ENCODE measurements around the gene ETV1. TPM values are rescaled to one million over a fixed set of nuclear protein-coding genes. Genes with fewer than 3 reads are reported as not detected.

Gene ETV1
- total RNA-seq, 4 donors from 2014 or later: 0.41 to 2.0 (median 0.83) TPM

DNA sequence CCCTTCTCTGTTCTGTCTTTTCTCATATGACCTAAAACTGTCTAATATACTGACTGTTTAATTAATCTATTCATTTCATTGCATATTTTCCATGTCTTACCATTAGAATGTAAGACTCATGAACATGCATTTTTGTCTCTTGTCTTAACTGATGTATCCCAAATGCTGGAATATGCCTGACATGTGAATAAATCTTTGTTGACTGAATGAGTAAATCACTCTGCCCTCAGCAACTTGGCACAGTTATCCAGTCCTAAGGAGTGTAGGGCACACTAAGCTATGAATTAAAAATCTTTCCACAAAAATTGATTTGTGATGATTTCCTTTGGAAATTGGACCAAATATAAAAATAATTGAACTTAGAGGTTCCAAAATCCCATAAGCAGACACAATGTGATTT, 111.3 kb downstream of the ETV1 start:
- in situ Hi-C loops (cut with MboI; ENCODE audit: low sequenced_read_pairs in 4 of 4) (no loop called here), intact Hi-C loops (cut with DNase I; ENCODE audit: low total_unique reads) (no loop called here)
- H3K27me3 ChIP-seq: no peaks in the 10 kb centered on the region
- H3K9me3 ChIP-seq: no peaks in the 10 kb centered on the region
- H3K36me3 ChIP-seq: no peaks in the 10 kb centered on the region
- ATAC-seq (no peak), DNase-seq (no peak)
- H3K4me3 ChIP-seq: no peak overlapping the region
- no peak overlapping the region for H3K27ac ChIP-seq
- TF ChIP-seq POLR2A (IDR thresholded peaks at IDR 0.05): no peak
- TF ChIP-seq, protein P1, sequence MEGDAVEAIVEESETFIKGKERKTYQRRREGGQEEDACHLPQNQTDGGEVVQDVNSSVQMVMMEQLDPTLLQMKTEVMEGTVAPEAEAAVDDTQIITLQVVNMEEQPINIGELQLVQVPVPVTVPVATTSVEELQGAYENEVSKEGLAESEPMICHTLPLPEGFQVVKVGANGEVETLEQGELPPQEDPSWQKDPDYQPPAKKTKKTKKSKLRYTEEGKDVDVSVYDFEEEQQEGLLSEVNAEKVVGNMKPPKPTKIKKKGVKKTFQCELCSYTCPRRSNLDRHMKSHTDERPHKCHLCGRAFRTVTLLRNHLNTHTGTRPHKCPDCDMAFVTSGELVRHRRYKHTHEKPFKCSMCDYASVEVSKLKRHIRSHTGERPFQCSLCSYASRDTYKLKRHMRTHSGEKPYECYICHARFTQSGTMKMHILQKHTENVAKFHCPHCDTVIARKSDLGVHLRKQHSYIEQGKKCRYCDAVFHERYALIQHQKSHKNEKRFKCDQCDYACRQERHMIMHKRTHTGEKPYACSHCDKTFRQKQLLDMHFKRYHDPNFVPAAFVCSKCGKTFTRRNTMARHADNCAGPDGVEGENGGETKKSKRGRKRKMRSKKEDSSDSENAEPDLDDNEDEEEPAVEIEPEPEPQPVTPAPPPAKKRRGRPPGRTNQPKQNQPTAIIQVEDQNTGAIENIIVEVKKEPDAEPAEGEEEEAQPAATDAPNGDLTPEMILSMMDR (IDR thresholded peaks at IDR 0.05 in 4 of 5, conservative IDR thresholded peaks at IDR 0.05 in 1 of 5): no peak
- no peaks in the 10 kb centered on the region for H3K4me1 ChIP-seq

DNA sequence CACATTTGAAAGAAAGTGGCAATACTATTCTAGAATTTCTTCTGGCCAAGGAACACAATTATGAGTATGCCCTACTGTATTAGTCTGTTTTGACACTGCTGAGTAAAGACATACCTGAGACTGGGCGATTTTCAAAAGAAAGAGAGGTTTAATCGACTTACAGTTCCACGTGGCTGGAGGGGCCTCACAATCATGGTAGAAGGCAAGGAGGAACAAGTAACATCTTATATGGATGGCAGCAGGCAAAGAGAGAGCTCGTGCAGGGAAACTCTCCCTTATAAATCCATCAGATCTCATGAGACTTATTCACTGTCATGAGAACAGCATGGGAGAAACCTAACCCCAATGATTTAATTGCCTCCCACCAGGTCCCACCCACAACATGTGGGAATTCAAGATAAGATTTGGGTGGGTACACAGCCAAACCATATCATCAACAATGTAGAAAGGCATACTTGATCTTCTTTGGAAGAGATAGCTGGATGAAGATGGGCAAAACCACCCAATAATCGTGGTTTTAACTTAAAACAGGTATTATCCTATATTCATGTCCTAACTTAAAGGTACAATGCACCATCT, 113.9 kb downstream of the ETV1 start:
- ATAC-seq (no peak), DNase-seq (no peak)
- Histone ChIP-seq H3K4me3 (no peak overlapping the region), H3K4me1 (no peaks in the 10 kb centered on the region), H3K27me3 (no peaks in the 10 kb centered on the region), H3K27ac (no peak overlapping the region), H3K9me3 (no peaks in the 10 kb centered on the region), H3K36me3 (no peaks in the 10 kb centered on the region)
- TF ChIP-seq POLR2A (IDR thresholded peaks at IDR 0.05): no peak
- TF ChIP-seq, protein P1 (IDR thresholded peaks at IDR 0.05 in 4 of 5, conservative IDR thresholded peaks at IDR 0.05 in 1 of 5): no peak
- intact Hi-C loops (cut with DNase I; ENCODE audit: low total_unique reads) (no loop called here), in situ Hi-C loops (cut with MboI; ENCODE audit: low sequenced_read_pairs in 4 of 4) (no loop called here)

DNA sequence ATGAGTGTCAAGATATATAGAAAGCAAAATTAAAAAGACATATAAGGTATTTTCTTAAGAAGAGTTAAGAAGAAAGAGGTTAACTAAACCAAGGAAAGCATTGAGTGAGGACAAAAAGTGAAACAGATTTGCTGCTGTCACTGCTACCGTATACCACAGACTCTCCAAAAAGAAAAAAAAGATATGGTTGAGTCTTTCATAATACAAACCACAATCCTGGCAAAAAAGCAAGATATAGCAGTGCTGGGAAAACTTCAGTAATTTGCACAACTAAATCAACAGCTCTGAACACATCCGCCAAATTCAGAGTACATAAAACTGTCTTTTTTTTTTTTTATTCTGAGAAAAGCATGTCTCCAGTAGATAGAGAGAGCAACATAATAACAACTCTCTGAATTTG, 114.7 kb downstream of the ETV1 start:
- TF ChIP-seq, protein P1 (IDR thresholded peaks at IDR 0.05 in 4 of 5, conservative IDR thresholded peaks at IDR 0.05 in 1 of 5): no peak
- H3K27me3 ChIP-seq: no peaks in the 10 kb centered on the region
- H3K27ac ChIP-seq: no peak overlapping the region
- DNase-seq (no peak), ATAC-seq (no peak)
- no peak overlapping the region for H3K4me3 ChIP-seq
- intact Hi-C loops (cut with DNase I; ENCODE audit: low total_unique reads) (no loop called here), in situ Hi-C loops (cut with MboI; ENCODE audit: low sequenced_read_pairs in 4 of 4) (no loop called here)
- H3K36me3 ChIP-seq: no peaks in the 10 kb centered on the region
- H3K9me3 ChIP-seq: no peaks in the 10 kb centered on the region
- no peaks in the 10 kb centered on the region for H3K4me1 ChIP-seq

DNA sequence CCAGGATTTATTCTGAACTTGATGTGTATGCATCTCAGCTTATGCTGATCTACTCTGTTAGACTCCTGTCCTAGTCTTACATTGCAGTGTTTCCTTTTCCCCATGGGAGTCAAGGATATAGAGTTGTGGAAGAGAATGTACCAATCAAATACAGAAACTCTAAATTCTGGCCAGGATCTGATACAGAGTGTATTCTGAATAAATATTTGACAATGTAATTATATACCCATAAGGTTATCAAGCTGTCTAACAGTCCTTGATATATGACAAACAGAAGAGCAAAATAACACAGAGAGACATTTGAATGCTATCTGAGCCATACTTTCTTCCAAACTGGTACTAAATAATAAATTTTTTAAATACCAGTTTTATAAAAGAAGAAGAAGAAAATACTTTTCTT, 116.8 kb downstream of the ETV1 start:
- Histone ChIP-seq H3K4me1 (no peaks in the 10 kb centered on the region), H3K4me3 (no peak overlapping the region), H3K9me3 (no peaks in the 10 kb centered on the region), H3K36me3 (no peaks in the 10 kb centered on the region), H3K27ac (no peak overlapping the region), H3K27me3 (no peaks in the 10 kb centered on the region)
- intact Hi-C loops (cut with DNase I; ENCODE audit: low total_unique reads) (no loop called here), in situ Hi-C loops (cut with MboI; ENCODE audit: low sequenced_read_pairs in 4 of 4) (no loop called here)
- ATAC-seq: no peak
- TF ChIP-seq, protein P1 (IDR thresholded peaks at IDR 0.05 in 4 of 5, conservative IDR thresholded peaks at IDR 0.05 in 1 of 5): no peak
- no peak for TF ChIP-seq POLR2A (IDR thresholded peaks at IDR 0.05)
- no peak for DNase-seq

DNA sequence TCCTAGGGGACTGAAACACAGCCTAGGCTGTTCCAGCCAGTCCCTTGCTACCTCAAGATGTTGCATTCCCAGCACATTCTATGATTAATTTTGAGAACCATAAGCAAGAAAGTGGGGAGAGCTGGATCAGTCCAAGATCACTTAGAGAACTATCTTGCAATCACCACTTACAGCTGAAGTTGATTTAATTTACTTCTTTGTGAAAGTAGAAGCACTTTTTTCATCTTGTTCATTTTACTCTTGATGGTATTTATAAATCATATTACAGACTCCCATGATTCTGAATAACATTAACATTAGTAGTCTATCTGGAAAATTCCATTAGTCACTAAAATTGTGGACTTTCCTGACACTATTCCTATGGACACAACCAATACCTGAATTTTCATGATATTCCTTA, 118.5 kb downstream of the ETV1 start:
- TF ChIP-seq POLR2A (IDR thresholded peaks at IDR 0.05): no peak
- TF ChIP-seq, protein P1 (IDR thresholded peaks at IDR 0.05 in 4 of 5, conservative IDR thresholded peaks at IDR 0.05 in 1 of 5): no peak
- Histone ChIP-seq H3K36me3 (no peaks in the 10 kb centered on the region), H3K9me3 (no peaks in the 10 kb centered on the region), H3K4me3 (no peak overlapping the region), H3K27ac (no peak overlapping the region), H3K27me3 (no peaks in the 10 kb centered on the region), H3K4me1 (no peaks in the 10 kb centered on the region)
- in situ Hi-C loops (cut with MboI; ENCODE audit: low sequenced_read_pairs in 4 of 4) (no loop called here), intact Hi-C loops (cut with DNase I; ENCODE audit: low total_unique reads) (no loop called here)
- no peak for ATAC-seq
- no peak for DNase-seq

Measured in gastrocnemius medialis (tissue), 4 donors.